ENCODE measurements around the gene RTN1.
"Not testable (repeated sequence)": the region's sequence is repeated elsewhere in the genome, so short reads cannot be mapped to it uniquely, and the experiment has no call there.

DNA sequence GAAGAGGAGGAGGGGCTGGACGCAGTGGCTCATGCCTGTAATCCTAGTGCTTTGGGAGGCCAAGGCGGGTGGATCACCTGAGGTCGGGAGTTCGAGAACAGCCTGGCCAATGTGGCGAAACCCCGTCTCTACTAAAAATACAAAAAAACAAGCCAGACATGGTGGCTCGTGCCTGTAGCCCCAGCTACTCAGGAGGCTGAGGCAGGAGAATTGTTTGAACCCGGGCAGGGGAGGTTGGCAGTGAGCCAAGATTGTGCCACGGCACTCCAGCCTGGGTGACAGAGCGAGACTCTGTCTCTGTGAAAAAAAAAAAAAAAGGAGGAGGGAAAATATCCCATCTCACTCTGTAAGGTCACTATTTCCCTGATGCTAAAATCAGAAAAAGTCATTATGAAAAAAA, 216.4 kb downstream of the RTN1 start:
- TF ChIP-seq, protein P1, sequence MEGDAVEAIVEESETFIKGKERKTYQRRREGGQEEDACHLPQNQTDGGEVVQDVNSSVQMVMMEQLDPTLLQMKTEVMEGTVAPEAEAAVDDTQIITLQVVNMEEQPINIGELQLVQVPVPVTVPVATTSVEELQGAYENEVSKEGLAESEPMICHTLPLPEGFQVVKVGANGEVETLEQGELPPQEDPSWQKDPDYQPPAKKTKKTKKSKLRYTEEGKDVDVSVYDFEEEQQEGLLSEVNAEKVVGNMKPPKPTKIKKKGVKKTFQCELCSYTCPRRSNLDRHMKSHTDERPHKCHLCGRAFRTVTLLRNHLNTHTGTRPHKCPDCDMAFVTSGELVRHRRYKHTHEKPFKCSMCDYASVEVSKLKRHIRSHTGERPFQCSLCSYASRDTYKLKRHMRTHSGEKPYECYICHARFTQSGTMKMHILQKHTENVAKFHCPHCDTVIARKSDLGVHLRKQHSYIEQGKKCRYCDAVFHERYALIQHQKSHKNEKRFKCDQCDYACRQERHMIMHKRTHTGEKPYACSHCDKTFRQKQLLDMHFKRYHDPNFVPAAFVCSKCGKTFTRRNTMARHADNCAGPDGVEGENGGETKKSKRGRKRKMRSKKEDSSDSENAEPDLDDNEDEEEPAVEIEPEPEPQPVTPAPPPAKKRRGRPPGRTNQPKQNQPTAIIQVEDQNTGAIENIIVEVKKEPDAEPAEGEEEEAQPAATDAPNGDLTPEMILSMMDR (IDR thresholded peaks at IDR 0.05; ENCODE audit: insufficient read depth, low read length), result not testable (repeated sequence)
- TF ChIP-seq POLR2AphosphoS5 (IDR thresholded peaks at IDR 0.05; ENCODE audit: low read depth), result not testable (repeated sequence)
- TF ChIP-seq, protein P2, sequence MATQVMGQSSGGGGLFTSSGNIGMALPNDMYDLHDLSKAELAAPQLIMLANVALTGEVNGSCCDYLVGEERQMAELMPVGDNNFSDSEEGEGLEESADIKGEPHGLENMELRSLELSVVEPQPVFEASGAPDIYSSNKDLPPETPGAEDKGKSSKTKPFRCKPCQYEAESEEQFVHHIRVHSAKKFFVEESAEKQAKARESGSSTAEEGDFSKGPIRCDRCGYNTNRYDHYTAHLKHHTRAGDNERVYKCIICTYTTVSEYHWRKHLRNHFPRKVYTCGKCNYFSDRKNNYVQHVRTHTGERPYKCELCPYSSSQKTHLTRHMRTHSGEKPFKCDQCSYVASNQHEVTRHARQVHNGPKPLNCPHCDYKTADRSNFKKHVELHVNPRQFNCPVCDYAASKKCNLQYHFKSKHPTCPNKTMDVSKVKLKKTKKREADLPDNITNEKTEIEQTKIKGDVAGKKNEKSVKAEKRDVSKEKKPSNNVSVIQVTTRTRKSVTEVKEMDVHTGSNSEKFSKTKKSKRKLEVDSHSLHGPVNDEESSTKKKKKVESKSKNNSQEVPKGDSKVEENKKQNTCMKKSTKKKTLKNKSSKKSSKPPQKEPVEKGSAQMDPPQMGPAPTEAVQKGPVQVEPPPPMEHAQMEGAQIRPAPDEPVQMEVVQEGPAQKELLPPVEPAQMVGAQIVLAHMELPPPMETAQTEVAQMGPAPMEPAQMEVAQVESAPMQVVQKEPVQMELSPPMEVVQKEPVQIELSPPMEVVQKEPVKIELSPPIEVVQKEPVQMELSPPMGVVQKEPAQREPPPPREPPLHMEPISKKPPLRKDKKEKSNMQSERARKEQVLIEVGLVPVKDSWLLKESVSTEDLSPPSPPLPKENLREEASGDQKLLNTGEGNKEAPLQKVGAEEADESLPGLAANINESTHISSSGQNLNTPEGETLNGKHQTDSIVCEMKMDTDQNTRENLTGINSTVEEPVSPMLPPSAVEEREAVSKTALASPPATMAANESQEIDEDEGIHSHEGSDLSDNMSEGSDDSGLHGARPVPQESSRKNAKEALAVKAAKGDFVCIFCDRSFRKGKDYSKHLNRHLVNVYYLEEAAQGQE (IDR thresholded peaks at IDR 0.05; ENCODE audit: insufficient replicate concordance, low read depth), result not testable (repeated sequence)

All from HL-60 (cell line).